PC-3 (cell line): ENCODE data around the gene BCKDHA.

Source experiments
- CTCF ChIP-seq: fragments of 300-600 bp; sonication (generic); conservative IDR thresholded peaks from 2 replicates; pipeline ENCODE4 v1.5.1; 2017; ENCODE audit warnings: antibody characterized with exemption, low read depth, mild to moderate bottlenecking, low read length
- EZH2 ChIP-seq: fragments of 300-600 bp; sonication (generic); IDR thresholded peaks from one replicate; pipeline ENCODE4 v1.6.1; 2017; ENCODE audit warnings: antibody characterized with exemption, mild to moderate bottlenecking, low read length; ENCODE audit not compliant: unreplicated experiment
- EZH2phosphoT487 ChIP-seq: fragments of 300-600 bp; sonication (generic); IDR thresholded peaks from 2 replicates; pipeline ENCODE4 v1.6.1; 2018; ENCODE audit warnings: mild to moderate bottlenecking, antibody characterized with exemption, low read length, borderline replicate concordance

- TF ChIP-seq CTCF (no peak), EZH2 (no peak), EZH2phosphoT487 (no peak)
These were observed 10.6 kb downstream of the BCKDHA start for GRCh38 chr19:41408256-41408655.
